ENCODE results near the gene CYB5R4.

The CYB5R4 gene

DNA sequence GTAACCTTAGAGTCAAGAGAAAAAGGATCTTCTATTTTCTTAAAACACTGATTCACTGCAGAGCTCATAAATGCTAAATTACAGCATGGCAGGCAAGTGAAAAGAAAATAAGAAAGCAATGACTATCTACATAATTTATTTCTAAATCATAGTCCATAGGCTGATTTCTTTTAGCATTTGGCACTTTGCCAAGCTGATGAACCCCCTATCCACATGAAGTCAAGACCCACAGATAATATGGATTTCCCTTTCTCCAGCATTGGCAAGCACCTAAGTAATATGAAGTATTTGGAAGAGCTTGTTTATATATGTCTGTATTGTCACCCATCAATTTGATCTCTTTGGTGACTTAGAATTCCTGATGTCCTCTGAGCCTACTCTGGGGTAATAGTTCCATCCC, 126.2 kb downstream of the CYB5R4 start:
- no peak for DNase-seq (ENCODE audit: low read depth)

DNA sequence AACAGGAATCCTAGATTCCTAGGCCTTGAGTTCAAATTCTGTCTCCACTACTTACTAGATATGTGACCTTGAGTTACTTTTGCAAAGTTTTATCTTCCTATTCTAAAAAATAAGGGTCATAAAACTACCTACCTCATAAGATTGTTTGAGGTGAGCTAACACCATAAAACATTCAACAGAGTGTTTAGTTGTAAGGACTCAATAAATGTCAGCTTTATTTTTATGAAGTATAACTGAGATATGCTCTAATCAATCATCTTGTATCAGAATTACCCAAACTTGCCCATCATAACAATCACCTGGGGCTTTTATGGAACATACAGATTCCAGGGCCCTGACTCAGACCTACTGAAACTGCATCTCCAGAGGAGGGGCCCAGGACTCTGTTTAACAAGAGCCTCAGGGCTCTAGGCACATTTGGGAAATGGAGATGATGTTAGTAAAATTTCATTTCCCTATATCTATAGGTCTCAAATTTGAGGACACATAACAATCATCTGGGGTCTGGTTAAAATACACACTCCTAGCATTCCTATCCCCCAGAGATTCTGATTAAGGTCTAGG, 138.6 kb downstream of the CYB5R4 start:
- no peak for DNase-seq (ENCODE audit: low read depth)

DNA sequence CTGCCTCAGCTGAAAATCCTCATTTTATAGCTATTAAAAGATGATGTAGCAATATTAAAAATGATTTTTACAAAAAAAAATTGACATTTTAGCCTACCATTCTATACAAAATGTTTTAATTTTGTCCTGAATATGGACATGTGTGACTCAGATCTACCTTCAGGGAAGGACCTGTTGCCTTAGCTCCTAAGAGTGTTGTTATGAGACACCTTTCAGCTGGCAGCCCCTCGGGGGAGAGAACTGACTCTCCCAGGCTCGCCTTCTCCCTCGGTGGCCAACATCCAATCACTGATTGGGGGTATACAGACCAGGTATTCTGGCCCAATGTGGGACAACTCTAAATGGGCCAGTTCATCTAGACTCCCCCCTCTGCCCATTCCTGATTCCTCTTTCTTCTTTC, 141.6 kb downstream of the CYB5R4 start:
- DNase-seq (ENCODE audit: low read depth), result no peak

DNA sequence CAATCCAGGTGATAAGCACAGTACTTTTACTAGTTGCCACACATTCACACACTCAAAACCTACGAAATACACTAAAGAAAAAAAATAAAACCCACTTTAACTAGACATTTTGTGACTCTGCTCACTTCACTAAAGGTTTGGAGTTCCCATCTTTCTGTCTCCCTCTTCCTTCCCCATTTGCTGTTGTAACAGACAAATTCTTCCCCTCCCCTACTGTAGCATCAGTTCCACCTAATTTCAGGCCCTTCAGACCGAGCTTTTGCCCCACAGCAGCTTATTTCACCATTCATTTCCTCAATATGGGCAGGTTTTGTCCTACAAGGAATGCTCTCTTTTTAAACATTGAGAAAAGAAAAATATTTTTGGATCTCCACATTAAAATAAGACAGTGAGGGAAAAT, 142.7 kb downstream of the CYB5R4 start:
- DNase-seq (ENCODE audit: low read depth), result no peak

DNA sequence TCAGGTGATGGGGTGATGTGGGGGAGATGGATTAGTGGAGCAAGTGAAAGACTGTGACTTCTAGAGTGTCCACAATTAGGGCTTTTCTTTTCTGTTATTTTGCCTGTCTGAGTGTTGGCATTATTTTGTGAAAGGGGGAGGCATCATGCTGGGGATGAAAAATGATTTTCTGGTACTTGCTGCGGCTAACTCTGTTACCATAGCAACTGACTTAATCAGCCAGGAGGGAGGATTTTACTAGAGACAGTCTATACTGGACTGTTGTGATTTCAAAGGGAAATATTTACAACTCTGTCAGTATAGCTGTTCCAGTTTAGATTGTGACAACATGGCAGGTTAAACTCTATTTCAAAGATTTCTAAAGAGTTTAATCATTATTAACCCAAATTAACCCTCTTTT, 143.6 kb downstream of the CYB5R4 start:
- no peak for DNase-seq (ENCODE audit: low read depth)

GRCh38 chr6:84003654-84004053, 144.2 kb downstream of the CYB5R4 start:
- DNase-seq (ENCODE audit: low read depth), result no peak

DNA sequence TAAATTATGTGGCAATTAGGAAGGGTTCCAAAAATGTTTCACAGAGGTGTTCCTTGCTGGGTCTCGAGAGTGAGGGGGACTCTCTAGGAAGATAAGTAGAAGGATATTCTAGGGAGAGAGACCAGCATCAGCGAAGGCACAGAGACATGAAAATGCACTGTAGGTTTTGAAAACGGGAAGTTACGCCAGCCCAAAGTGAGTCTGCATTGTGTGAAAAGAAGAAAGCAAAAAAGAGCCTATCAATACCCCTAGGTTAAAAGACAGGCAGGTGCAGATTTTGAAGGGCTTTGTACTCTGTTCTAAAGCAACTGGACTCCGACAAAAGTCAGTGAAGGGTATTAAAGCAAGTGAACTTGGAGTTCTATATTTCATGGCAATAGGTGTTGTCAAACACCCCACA, 148.4 kb downstream of the CYB5R4 start:
- no peak for DNase-seq (ENCODE audit: low read depth)

DNA sequence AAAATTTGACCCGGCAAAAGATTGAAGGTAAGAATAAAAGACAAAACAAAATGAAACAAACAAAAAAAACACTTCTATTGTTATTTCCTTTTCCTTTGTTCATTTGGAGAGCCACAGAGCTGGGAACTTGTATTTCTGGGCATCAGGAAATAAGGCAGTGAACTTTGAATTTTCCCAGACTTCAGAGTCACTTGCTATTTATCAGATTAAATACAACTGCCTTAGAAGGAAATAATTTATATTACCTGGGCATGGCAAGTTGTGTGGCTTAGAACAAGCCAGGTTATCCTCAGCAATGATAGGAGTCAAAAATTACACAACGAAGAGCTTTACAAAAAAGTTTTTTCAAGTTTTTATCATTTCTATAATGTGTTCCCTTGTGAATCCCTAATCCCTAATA, 153.9 kb downstream of the CYB5R4 start:
- DNase-seq (ENCODE audit: low read depth), result no peak

DNA sequence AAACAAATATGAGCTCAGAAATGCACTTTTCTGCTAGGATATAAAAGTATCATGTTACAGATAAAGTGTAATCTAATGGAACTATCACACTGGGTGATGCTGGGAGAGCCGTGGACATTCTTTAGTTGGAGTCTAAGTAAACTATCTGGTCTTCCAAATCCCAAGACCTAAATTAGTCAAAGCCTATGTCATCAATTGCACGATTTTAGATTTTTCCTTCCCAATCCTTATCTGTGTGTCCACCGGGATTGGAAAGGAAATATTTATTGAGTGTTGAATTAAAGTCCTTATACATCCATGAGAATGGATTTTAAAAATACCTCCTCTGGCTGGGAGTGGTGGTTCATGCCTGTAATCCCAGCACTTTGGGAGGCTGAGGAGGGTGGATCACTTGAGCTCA, 154.4 kb downstream of the CYB5R4 start:
- no peak for DNase-seq (ENCODE audit: low read depth)

GRCh38 chr6:84016029-84016428, 156.5 kb downstream of the CYB5R4 start:
- DNase-seq (ENCODE audit: low read depth), result no peak

Measured in non-pigmented ciliary epithelial cell (primary cell).